Smooth muscle cell (in vitro differentiated cells): ENCODE data around the gene B4GALNT3. TPM values are rescaled to one million over a fixed set of nuclear protein-coding genes. Genes with fewer than 3 reads are reported as not detected.

ENCODE experiments used
- DNase-seq: peaks from one replicate; lab custom pipeline; 2025; ENCODE audit not compliant: unreplicated experiment; lab: John Stamatoyannopoulos, UW
- H2AFZ ChIP-seq: fragments of 200-600 bp; sonication (generic); 2 replicates; pipeline ENCODE4 v1.6.0; 2016; ENCODE audit warnings: antibody characterized with exemption, low read depth, mild to moderate bottlenecking
- H3F3A ChIP-seq: fragments of 200-600 bp; sonication (generic); 2 replicates; pipeline ENCODE4 v1.6.0; 2017; ENCODE audit warnings: antibody characterized with exemption, low read depth
- H3K27ac ChIP-seq: fragments of 200-600 bp; sonication (generic); 2 replicates; pipeline ENCODE4 v1.5.1; 2016; ENCODE audit warnings: low read depth, mild to moderate bottlenecking
- H3K27me3 ChIP-seq: fragments of 200-600 bp; sonication (generic); 2 replicates; pipeline ENCODE4 v1.6.1; 2016; ENCODE audit warnings: low read depth, mild to moderate bottlenecking
- H3K36me3 ChIP-seq: fragments of 200-600 bp; sonication (generic); 2 replicates; pipeline ENCODE4 v1.5.1; 2016; ENCODE audit warnings: low read depth
- H3K4me1 ChIP-seq: fragments of 200-600 bp; sonication (generic); 2 replicates; pipeline ENCODE4 v1.5.1; 2016; ENCODE audit warnings: low read depth
- H3K4me2 ChIP-seq: fragments of 200-600 bp; sonication (generic); 2 replicates; pipeline ENCODE4 v1.6.0; 2016; ENCODE audit warnings: mild to moderate bottlenecking
- H3K4me3 ChIP-seq: fragments of 200-600 bp; sonication (generic); 2 replicates; pipeline ENCODE4 v1.5.1; 2016; ENCODE audit warnings: mild to moderate bottlenecking
- H3K79me2 ChIP-seq: fragments of 200-600 bp; sonication (generic); 2 replicates; pipeline ENCODE4 v1.6.0; 2016; ENCODE audit warnings: low read depth, mild to moderate bottlenecking
- H3K9ac ChIP-seq: fragments of 200-600 bp; sonication (generic); 2 replicates; pipeline ENCODE4 v1.6.0; 2016; ENCODE audit warnings: low read depth
- H3K9me3 ChIP-seq: fragments of 200-600 bp; sonication (generic); replicated peaks from 2 replicates; pipeline ENCODE4 v1.5.1; 2016; ENCODE audit warnings: low read depth
- H4K20me1 ChIP-seq: fragments of 200-600 bp; sonication (generic); 2 replicates; pipeline ENCODE4 v1.6.0; 2016; ENCODE audit warnings: low read depth
- CTCF ChIP-seq: fragments of 200-600 bp; sonication (generic); IDR thresholded peaks from 2 replicates; pipeline ENCODE4 v1.5.1; 2017; ENCODE audit warnings: borderline replicate concordance, mild to moderate bottlenecking, antibody characterized with exemption; ENCODE audit not compliant: insufficient read depth, poor library complexity, severe bottlenecking
- WGBS: methylation state at CpG from one replicate; pipeline ENCODE4 v1.1.7; 2016; ENCODE audit warnings: low lambda C conversion rate; 5-methylcytosine and 5-hydroxymethylcytosine counted together
- polyA plus RNA-seq: library from polyadenylated mRNA; unstranded; fragments of >200 nt; fragmentation: Nextera tagmentation; extraction: Ambion mirVana; gene quantifications from 2 replicates; pipeline ENCODE4 v1.2.1, GENCODE V29; 2016
- small RNA-seq: library from RNA; depleted of rRNA; stranded (forward); fragments of <200 nt; gene quantifications from one replicate; pipeline ENCODE3, GENCODE V24; 2014
- total RNA-seq: library from RNA; depleted of rRNA; stranded (reverse); fragments of >200 nt; gene quantifications from 2 replicates; pipeline ENCODE4 v1.2.3, GENCODE V29; 2014

B4GALNT3 gene
- total and polyA plus RNA-seq, 2 experiments from 2014 or later: 5.1 to 5.7 TPM

GRCh38 chr12:611721-612120 lies 152.0 kb downstream of the B4GALNT3 start:
- Histone ChIP-seq H3K9ac (no peak overlapping the region), H4K20me1 (no peaks in the 10 kb centered on the region), H3K4me2 (no peak overlapping the region), H3F3A (no peaks in the 10 kb centered on the region), H3K9me3 (no peaks in the 10 kb centered on the region), H3K4me3 (no peak overlapping the region), H2AFZ (no peak overlapping the region), H3K27me3 (no peaks in the 10 kb centered on the region), H3K4me1 (no peaks in the 10 kb centered on the region), H3K36me3 (no peaks in the 10 kb centered on the region), H3K79me2 (no peaks in the 10 kb centered on the region), H3K27ac (no peak overlapping the region)
- TF ChIP-seq CTCF: no peak
- DNase-seq: no peak
- 92% methylated on average over 3 of the region's 3 CpGs for WGBS

- no peaks in the 10 kb centered on the region for H3K9me3 ChIP-seq
- no peaks in the 10 kb centered on the region for H3K27me3 ChIP-seq
- no peak overlapping the region for H3K9ac ChIP-seq
- H3F3A ChIP-seq: no peaks in the 10 kb centered on the region
- H3K27ac ChIP-seq: no peak overlapping the region
- H3K4me2 ChIP-seq: no peak overlapping the region
- WGBS: 92% methylated on average over 7 of the region's 7 CpGs
- no peaks in the 10 kb centered on the region for H3K79me2 ChIP-seq
- no peaks in the 10 kb centered on the region for H4K20me1 ChIP-seq
- no peak for DNase-seq
- no peak for TF ChIP-seq CTCF
- no peak overlapping the region for H3K4me3 ChIP-seq
- H2AFZ ChIP-seq: no peak overlapping the region
- no peaks in the 10 kb centered on the region for H3K4me1 ChIP-seq
- no peaks in the 10 kb centered on the region for H3K36me3 ChIP-seq
Measured at GRCh38 chr12:612293-612692, 152.6 kb downstream of the B4GALNT3 start.

- Histone ChIP-seq H3K27ac (no peak overlapping the region), H3K4me1 (no peaks in the 10 kb centered on the region), H3K4me3 (no peak overlapping the region), H3K9ac (no peak overlapping the region), H3K9me3 (no peaks in the 10 kb centered on the region), H3K79me2 (no peaks in the 10 kb centered on the region), H3K4me2 (no peak overlapping the region), H3K27me3 (no peaks in the 10 kb centered on the region), H3K36me3 (no peaks in the 10 kb centered on the region), H3F3A (no peaks in the 10 kb centered on the region), H2AFZ (no peak overlapping the region), H4K20me1 (no peaks in the 10 kb centered on the region)
- no peak for DNase-seq
- no peak for TF ChIP-seq CTCF
- 98% methylated on average over 4 of the region's 4 CpGs for WGBS
Measured at GRCh38 chr12:612886-613285, 153.1 kb downstream of the B4GALNT3 start.

Small RNA genes lying within 50 kb of the gene (small RNA-seq; reads per million reads assigned to genes)
- gene RNU7-103P: not detected

Other genes with a start within 250 kb of the B4GALNT3 start
- gene SLC6A12, start 245.8 kb upstream of the B4GALNT3 start, total RNA-seq: 0.22 and 1.7 TPM in 2 replicates
- gene SLC6A12, start 245.8 kb upstream of the B4GALNT3 start, polyA plus RNA-seq: 1.1 TPM in 1 of 2 replicates, not detected in the other
- gene SLC6A13, start 197.1 kb upstream of the B4GALNT3 start, total RNA-seq: 0.45 and 1.2 TPM in 2 replicates
- gene SLC6A13, start 197.1 kb upstream of the B4GALNT3 start, polyA plus RNA-seq: 0.39 and 0.66 TPM in 2 replicates
- gene KDM5A, start 70.6 kb upstream of the B4GALNT3 start, total RNA-seq: 58.5 and 87.2 TPM in 2 replicates
- gene KDM5A, start 70.6 kb upstream of the B4GALNT3 start, polyA plus RNA-seq: 30.5 and 41.7 TPM in 2 replicates
- gene CCDC77, start 58.3 kb upstream of the B4GALNT3 start, total RNA-seq: 7.6 and 13.9 TPM in 2 replicates
- 7.8 and 11.3 TPM in 2 replicates for gene CCDC77, start 58.3 kb upstream of the B4GALNT3 start, polyA plus RNA-seq
- 0.45 and 12.1 TPM in 2 replicates for gene NINJ2, start 203.5 kb downstream of the B4GALNT3 start, total RNA-seq
- 4.2 and 4.6 TPM in 2 replicates for gene NINJ2, start 203.5 kb downstream of the B4GALNT3 start, polyA plus RNA-seq